Activated CD8-positive, alpha-beta memory T cell treated with anti-CD3 and anti-CD28 coated beads, Interleukin-2, amount 10 ng/mL, durations not matched to agents 7 days and 5 days (primary cell): ENCODE measurements around the gene ACTRT1. TPM values are rescaled to one million over a fixed set of nuclear protein-coding genes. Genes with fewer than 3 reads are reported as not detected.

Experiments
- ATAC-seq: fragments of 150-1000 bp; cut with Tn5 transposase; one replicate; pipeline ENCODE4 v1.10.0; 2021; ENCODE audit warnings: moderate library complexity
- CTCF ChIA-PET: fragments of 350-600 bp; sonication (Branson Sonifier 250); formaldehyde crosslinking; loops from one replicate; lab custom pipeline; 2021; ENCODE audit warnings: antibody characterized with exemption; lab: Charles Lee
- DNase-seq: peaks from one replicate; pipeline ENCODE4 v3.0.0-alpha.2; 2020
- H3K27ac Mint-ChIP-seq: one replicate; pipeline ENCODE4 v1.8.0; 2021; ENCODE audit warnings: mild to moderate bottlenecking, mixed read lengths
- H3K27me3 Mint-ChIP-seq: one replicate; pipeline ENCODE4 v1.8.0; 2021; ENCODE audit warnings: mixed read lengths
- H3K36me3 Mint-ChIP-seq: one replicate; pipeline ENCODE4 v1.8.0; 2021; ENCODE audit warnings: mild to moderate bottlenecking, mixed read lengths
- H3K4me1 Mint-ChIP-seq: one replicate; pipeline ENCODE4 v1.8.0; 2021; ENCODE audit warnings: mixed read lengths
- H3K4me3 Mint-ChIP-seq: one replicate; pipeline ENCODE4 v1.8.0; 2021; ENCODE audit warnings: mild to moderate bottlenecking, moderate library complexity, mixed read lengths
- H3K9me3 Mint-ChIP-seq: one replicate; pipeline ENCODE4 v1.8.0; 2022; ENCODE audit warnings: low read depth, mixed read lengths
- total RNA-seq, 2 experiments: library from RNA; stranded (reverse); gene quantifications; one replicate each; pipeline ENCODE4 v1.2.3, GENCODE V29; 2021

Gene ACTRT1
- total RNA-seq: not detected

- H3K27me3 Mint-ChIP-seq: no peaks in the 10 kb centered on the region
- no peaks in the 10 kb centered on the region for H3K36me3 Mint-ChIP-seq
- H3K4me1 Mint-ChIP-seq: no peaks in the 10 kb centered on the region
- no peak within 1 kb of the TSS for H3K4me3 Mint-ChIP-seq
- CTCF ChIA-PET: no interaction called here
- ATAC-seq (no peak), DNase-seq (no peak)
- no peaks in the 10 kb centered on the region for H3K9me3 Mint-ChIP-seq
- no peak within 1 kb of the TSS for H3K27ac Mint-ChIP-seq
Measured at GRCh38 chrX:128052303-128052702, at the start of gene ACTRT1. TSS of gene ACTRT1 (minus strand) at chrX:128052403. CDS start at chrX:128052206, 197 bp downstream.

DNA sequence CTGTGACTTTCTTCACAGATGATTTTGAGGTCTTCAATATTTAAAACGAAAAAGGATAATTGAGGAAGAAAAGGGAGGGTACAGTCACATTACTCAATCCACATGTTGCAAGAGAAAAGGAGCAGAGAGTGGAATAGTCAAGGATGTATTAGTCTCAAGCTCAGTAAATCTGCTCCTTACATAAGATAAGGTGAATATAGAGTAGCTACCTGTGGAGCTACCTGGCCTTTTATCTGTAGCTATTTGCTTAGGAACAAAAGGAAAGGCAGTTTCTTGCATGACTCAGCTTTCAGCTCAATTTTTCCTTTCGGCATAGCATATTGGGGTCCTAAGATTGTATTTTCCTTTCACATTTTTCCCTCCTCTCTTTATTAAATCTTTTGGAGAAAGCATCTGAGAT is 26.3 kb upstream of the ACTRT1 start:
- H3K9me3 Mint-ChIP-seq: peaks cover 2% of the 10 kb centered on the region
- CTCF ChIA-PET: no interaction called here

DNA sequence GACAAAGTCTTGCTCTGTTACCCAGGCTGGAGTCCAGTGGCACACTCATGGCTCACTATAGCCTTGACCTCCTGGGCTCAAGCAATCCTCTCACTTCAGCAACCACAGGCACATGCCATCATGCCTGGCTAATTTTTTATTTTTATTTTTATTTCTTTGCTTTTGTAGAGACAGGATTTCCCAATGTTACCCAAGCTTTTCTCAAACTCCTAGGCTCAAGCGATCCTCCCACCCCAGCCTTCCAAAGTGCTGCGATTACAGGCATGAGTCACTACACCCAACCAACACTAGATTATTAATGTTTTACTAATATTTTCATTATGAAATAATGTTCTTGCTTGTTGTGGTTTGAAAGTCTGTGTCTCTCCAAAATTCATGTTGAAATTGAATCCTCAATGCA is 5.2 kb upstream of the ACTRT1 start:
- Mint-ChIP-seq H3K27me3 (no peaks in the 10 kb centered on the region), H3K9me3 (no peaks in the 10 kb centered on the region), H3K27ac (no peak overlapping the region), H3K4me1 (no peaks in the 10 kb centered on the region), H3K36me3 (no peaks in the 10 kb centered on the region), H3K4me3 (no peak overlapping the region)
- DNase-seq (no peak), ATAC-seq (no peak)
- CTCF ChIA-PET: no interaction called here

More for the DNA sequence above, 26.3 kb upstream of the ACTRT1 start:
- ATAC-seq: no peak
- Mint-ChIP-seq H3K27me3 (no peaks in the 10 kb centered on the region), H3K4me3 (no peak overlapping the region), H3K36me3 (no peaks in the 10 kb centered on the region), H3K4me1 (no peaks in the 10 kb centered on the region), H3K27ac (no peak overlapping the region)
- no peak for DNase-seq

- no peaks in the 10 kb centered on the region for H3K4me1 Mint-ChIP-seq
- no peak overlapping the region for H3K4me3 Mint-ChIP-seq
- H3K27me3 Mint-ChIP-seq: no peaks in the 10 kb centered on the region
- DNase-seq (no peak), ATAC-seq (no peak)
- no peak overlapping the region for H3K27ac Mint-ChIP-seq
- H3K36me3 Mint-ChIP-seq: no peaks in the 10 kb centered on the region
- CTCF ChIA-PET: no interaction called here
- no peaks in the 10 kb centered on the region for H3K9me3 Mint-ChIP-seq
Measured at GRCh38 chrX:128051526-128051925, 677 bp downstream of the ACTRT1 start.

GRCh38 chrX:128035318-128035717 is 16.9 kb downstream of the ACTRT1 start:
- DNase-seq (no peak), ATAC-seq (no peak)
- Mint-ChIP-seq H3K4me1 (no peaks in the 10 kb centered on the region), H3K9me3 (no peaks in the 10 kb centered on the region), H3K27me3 (no peaks in the 10 kb centered on the region), H3K27ac (no peak overlapping the region), H3K4me3 (no peak overlapping the region), H3K36me3 (no peaks in the 10 kb centered on the region)
- CTCF ChIA-PET: no interaction called here

- CTCF ChIA-PET: no interaction called here
- no peak overlapping the region for H3K27ac Mint-ChIP-seq
Measured at GRCh38 chrX:128021566-128021965, 30.6 kb downstream of the ACTRT1 start.

GRCh38 chrX:128020701-128021100 is 31.5 kb downstream of the ACTRT1 start:
- Mint-ChIP-seq H3K4me1 (no peaks in the 10 kb centered on the region), H3K36me3 (no peaks in the 10 kb centered on the region), H3K27ac (no peak overlapping the region), H3K9me3 (peaks cover 2% of the 10 kb centered on the region), H3K4me3 (no peak overlapping the region), H3K27me3 (no peaks in the 10 kb centered on the region)
- CTCF ChIA-PET: no interaction called here
- DNase-seq: no peak
- ATAC-seq: no peak

More at GRCh38 chrX:128021566-128021965, 30.6 kb downstream of the ACTRT1 start:
- DNase-seq: no peak
- peaks cover 2% of the 10 kb centered on the region for H3K9me3 Mint-ChIP-seq
- H3K4me1 Mint-ChIP-seq: no peaks in the 10 kb centered on the region
- no peak for ATAC-seq
- no peak overlapping the region for H3K4me3 Mint-ChIP-seq
- H3K36me3 Mint-ChIP-seq: no peaks in the 10 kb centered on the region
- H3K27me3 Mint-ChIP-seq: no peaks in the 10 kb centered on the region

DNA sequence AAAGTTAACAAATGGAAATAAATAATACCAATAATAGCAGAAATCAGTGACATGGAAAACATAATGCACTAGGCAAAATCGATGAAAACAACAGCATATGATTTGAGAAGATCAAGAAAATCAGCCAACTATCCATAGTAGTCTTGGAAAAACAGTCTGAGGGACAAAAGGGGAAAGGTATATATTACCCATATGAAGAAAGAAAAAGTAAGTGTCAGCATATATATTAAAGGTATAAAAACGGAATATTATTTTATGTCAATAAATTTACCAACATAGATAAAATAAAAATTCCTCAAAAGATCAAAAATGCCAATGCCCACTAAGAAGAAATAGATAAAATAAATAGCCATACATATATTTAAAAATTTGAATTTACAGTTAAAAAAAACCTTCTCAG is 33.0 kb downstream of the ACTRT1 start:
- H3K4me3 Mint-ChIP-seq: no peak overlapping the region
- H3K4me1 Mint-ChIP-seq: no peaks in the 10 kb centered on the region
- H3K9me3 Mint-ChIP-seq: peaks cover 2% of the 10 kb centered on the region
- no peak overlapping the region for H3K27ac Mint-ChIP-seq
- H3K27me3 Mint-ChIP-seq: no peaks in the 10 kb centered on the region
- no peaks in the 10 kb centered on the region for H3K36me3 Mint-ChIP-seq
- ATAC-seq (no peak), DNase-seq (no peak)
- CTCF ChIA-PET: no interaction called here

GRCh38 chrX:128012015-128012414 is 40.2 kb downstream of the ACTRT1 start:
- Mint-ChIP-seq H3K4me3 (no peak overlapping the region), H3K9me3 (no peaks in the 10 kb centered on the region), H3K4me1 (no peaks in the 10 kb centered on the region), H3K27me3 (no peaks in the 10 kb centered on the region), H3K36me3 (no peaks in the 10 kb centered on the region), H3K27ac (no peak overlapping the region)
- no peak for DNase-seq
- CTCF ChIA-PET: no interaction called here
- ATAC-seq: no peak

DNA sequence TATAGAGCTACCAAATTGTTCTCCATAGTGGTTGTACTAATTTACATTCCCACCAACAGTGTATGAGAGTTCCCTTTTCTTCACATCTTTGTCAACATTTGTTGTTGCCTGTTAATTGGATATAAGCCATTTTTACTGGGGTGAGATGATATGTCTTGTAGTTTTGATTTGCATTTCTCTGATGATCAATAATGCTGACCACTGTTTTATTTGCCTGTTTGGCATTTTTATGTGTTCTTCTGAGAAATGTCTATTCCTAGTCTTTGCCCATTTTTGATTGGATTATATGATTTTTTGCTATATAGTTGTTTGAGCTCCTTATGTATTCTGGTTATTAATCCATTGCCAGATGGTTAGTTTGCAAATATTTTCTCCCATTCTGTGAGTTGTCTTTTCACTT is 44.3 kb downstream of the ACTRT1 start:
- Mint-ChIP-seq H3K36me3 (no peaks in the 10 kb centered on the region), H3K27ac (no peak overlapping the region), H3K4me1 (no peaks in the 10 kb centered on the region), H3K4me3 (no peak overlapping the region), H3K27me3 (no peaks in the 10 kb centered on the region), H3K9me3 (no peaks in the 10 kb centered on the region)
- no peak for ATAC-seq
- DNase-seq: no peak
- CTCF ChIA-PET: no interaction called here
